Right renal cortex interstitium (tissue), 3 donors: ENCODE results near the gene WDR86. TPM values are rescaled to one million over a fixed set of nuclear protein-coding genes. Genes with fewer than 3 reads are reported as not detected.

ENCODE experiments used
- DNase-seq, 3 donors: peaks; one replicate each; pipeline ENCODE4 v3.0.0-alpha.2; 2013; ENCODE audit warnings: low read depth in 3 of 3, low spot score in 2 of 3
- polyA plus RNA-seq, 3 donors: library from polyadenylated mRNA; unstranded; fragments of 120-200 nt; gene quantifications; one replicate each; pipeline ENCODE4 v1.2.1, GENCODE V29; 2013; ENCODE audit not compliant: insufficient read length in 3 of 3

The WDR86 gene
- polyA plus RNA-seq, 3 donors: 20.4 to 23.6 (median 21.1) TPM

- DNase-seq: peak in 2 of 3 donors; percentile 80 to 86
Measured at GRCh38 chr7:151428378-151429236, 18.8 kb upstream of the WDR86 start.

- DNase-seq: no peak
Measured at GRCh38 chr7:151427705-151428377, 18.0 kb upstream of the WDR86 start.

GRCh38 chr7:151426904-151427704 lies 17.3 kb upstream of the WDR86 start:
- no peak for DNase-seq

GRCh38 chr7:151426441-151426903 lies 16.6 kb upstream of the WDR86 start:
- DNase-seq: no peak

- DNase-seq: no peak
Measured at GRCh38 chr7:151425670-151426440, 16.0 kb upstream of the WDR86 start.

- no peak for DNase-seq
Measured at GRCh38 chr7:151424799-151425198, 15.0 kb upstream of the WDR86 start.

- DNase-seq: no peak
Measured at GRCh38 chr7:151423936-151424335, 14.1 kb upstream of the WDR86 start.

- DNase-seq: no peak
Measured at GRCh38 chr7:151423226-151423625, 13.4 kb upstream of the WDR86 start.

GRCh38 chr7:151422212-151422611 lies 12.4 kb upstream of the WDR86 start:
- DNase-seq: no peak

GRCh38 chr7:151420144-151420543 lies 10.3 kb upstream of the WDR86 start:
- no peak for DNase-seq

- no peak for DNase-seq
Measured at GRCh38 chr7:151416941-151417315, 7.1 kb upstream of the WDR86 start.

GRCh38 chr7:151416112-151416940 lies 6.5 kb upstream of the WDR86 start:
- no peak for DNase-seq

GRCh38 chr7:151415375-151416105 lies 5.7 kb upstream of the WDR86 start:
- no peak for DNase-seq

- DNase-seq: no peak
Measured at GRCh38 chr7:151413241-151413640, 3.4 kb upstream of the WDR86 start.

- DNase-seq: no peak
Measured at GRCh38 chr7:151412318-151412717, 2.5 kb upstream of the WDR86 start.

GRCh38 chr7:151411551-151411950 lies 1.7 kb upstream of the WDR86 start:
- no peak for DNase-seq

GRCh38 chr7:151410405-151411390 lies 860 bp upstream of the WDR86 start:
- no peak for DNase-seq
